Endothelial cell of umbilical vein (primary cell): ENCODE data around the gene CSK.

ENCODE experiments used
- CTCF ChIP-seq, 2 donors: IDR thresholded peaks; 1 replicate in 1 of 2; 2 replicates in 1 of 2; pipeline ENCODE4 v1.5.1; 2011; ENCODE audit warnings: low read length in 2 of 2, mild to moderate bottlenecking in 2 of 2, moderate library complexity in 2 of 2, control low read depth in 1 of 2, inconsistent platforms in 1 of 2, low read depth in 1 of 2; ENCODE audit not compliant: insufficient read depth in 1 of 2; ENCODE audit errors: extremely low read depth in 1 of 2
- EZH2 ChIP-seq: IDR thresholded peaks from 2 replicates; pipeline ENCODE4 v1.6.1; 2012; ENCODE audit warnings: borderline replicate concordance, low read depth, mild to moderate bottlenecking, moderate library complexity, low read length, inconsistent platforms; ENCODE audit not compliant: severe bottlenecking
- POLR2AphosphoS5 ChIP-seq: IDR thresholded peaks from 2 replicates; pipeline ENCODE4 v1.6.1; 2012; ENCODE audit warnings: low read depth, mild to moderate bottlenecking, control low read depth, low read length, moderate library complexity; ENCODE audit not compliant: insufficient read depth

GRCh38 chr15:74782259-74783071 lies 585 bp downstream of the CSK start:
- TF ChIP-seq EZH2, result no peak
- TF ChIP-seq CTCF (IDR thresholded peaks at IDR 0.05; ENCODE audit: extremely low read depth in 1 of 2, insufficient read depth in 1 of 2, low read depth in 1 of 2, low read length in 2 of 2), result no peak
- TF ChIP-seq POLR2AphosphoS5, result no peak
